H9 (cell line): Measurements from ENCODE around the gene CEP350. TPM values are rescaled to one million over a fixed set of nuclear protein-coding genes. Genes with fewer than 3 reads are reported as not detected.

Source experiments
- DNase-seq: peaks from one replicate; pipeline ENCODE4 v3.0.0-alpha.2; 2017
- H2AFZ ChIP-seq: one replicate; pipeline ENCODE4 v1.6.1; 2013; ENCODE audit warnings: mild to moderate bottlenecking, low read length, control low read depth, moderate library complexity
- H2AK5ac ChIP-seq: 2 replicates; pipeline ENCODE4 v1.6.1; 2013; ENCODE audit warnings: low read length, control low read depth, mixed read lengths; ENCODE audit not compliant: insufficient read length
- H2BK120ac ChIP-seq: one replicate; pipeline ENCODE4 v1.6.1; 2013; ENCODE audit warnings: low read depth, mild to moderate bottlenecking, low read length, control low read depth, inconsistent platforms; ENCODE audit not compliant: poor library complexity, severe bottlenecking
- H2BK12ac ChIP-seq: 2 replicates; pipeline ENCODE4 v1.6.1; 2013; ENCODE audit warnings: low read length, control low read depth, mixed read lengths, low read depth; ENCODE audit not compliant: insufficient read length
- H2BK15ac ChIP-seq: 2 replicates; pipeline ENCODE4 v1.6.1; 2013; ENCODE audit warnings: low read depth, low read length, control low read depth
- H2BK20ac ChIP-seq: one replicate; pipeline ENCODE4 v1.6.1; 2013; ENCODE audit warnings: low read depth, mild to moderate bottlenecking, low read length, control low read depth, inconsistent platforms; ENCODE audit not compliant: poor library complexity, severe bottlenecking
- H2BK5ac ChIP-seq: 2 replicates; pipeline ENCODE4 v1.6.1; 2013; ENCODE audit warnings: low read length, control low read depth, mixed read lengths; ENCODE audit not compliant: insufficient read length
- H3K14ac ChIP-seq: 2 replicates; pipeline ENCODE4 v1.6.1; 2013; ENCODE audit warnings: low read length, control low read depth; ENCODE audit not compliant: insufficient read depth
- H3K18ac ChIP-seq: 2 replicates; pipeline ENCODE4 v1.6.1; 2013; ENCODE audit warnings: low read depth, mild to moderate bottlenecking, mixed read lengths, low read length, control low read depth; ENCODE audit not compliant: insufficient read length
- H3K23ac ChIP-seq: 2 replicates; pipeline ENCODE4 v1.6.1; 2013; ENCODE audit warnings: low read length, control low read depth, mixed read lengths, low read depth; ENCODE audit not compliant: insufficient read length
- H3K23me2 ChIP-seq: 2 replicates; pipeline ENCODE4 v1.6.1; 2013; ENCODE audit warnings: low read depth, mild to moderate bottlenecking, mixed read lengths, low read length, control low read depth; ENCODE audit not compliant: insufficient read length, poor library complexity, severe bottlenecking
- H3K27ac ChIP-seq: 2 replicates; pipeline ENCODE4 v1.5.1; 2013; ENCODE audit warnings: low read length, control low read depth, mixed read lengths, low read depth; ENCODE audit not compliant: insufficient read length
- H3K27me3 ChIP-seq: 2 replicates; pipeline ENCODE4 v1.6.1; 2013; ENCODE audit warnings: low read length, control low read depth, inconsistent platforms; ENCODE audit not compliant: insufficient read depth
- H3K4ac ChIP-seq: 2 replicates; pipeline ENCODE4 v1.6.1; 2013; ENCODE audit warnings: low read depth, mild to moderate bottlenecking, control low read depth, inconsistent platforms, low read length, moderate library complexity
- H3K4me1 ChIP-seq: 2 replicates; pipeline ENCODE4 v1.6.1; 2013; ENCODE audit warnings: low read length, control low read depth, inconsistent platforms; ENCODE audit not compliant: insufficient read depth
- H3K4me2 ChIP-seq: 2 replicates; pipeline ENCODE4 v1.6.1; 2013; ENCODE audit warnings: low read length, control low read depth, mixed read lengths; ENCODE audit not compliant: insufficient read length, insufficient read depth
- H3K56ac ChIP-seq: 2 replicates; pipeline ENCODE4 v1.6.1; 2013; ENCODE audit warnings: low read depth, mild to moderate bottlenecking, mixed read lengths, low read length, control low read depth; ENCODE audit not compliant: insufficient read length
- H3K79me1 ChIP-seq: 2 replicates; pipeline ENCODE4 v1.6.1; 2013; ENCODE audit warnings: low read depth, mild to moderate bottlenecking, moderate library complexity, low read length, control low read depth, inconsistent platforms; ENCODE audit not compliant: insufficient read depth, poor library complexity, severe bottlenecking
- H3K79me2 ChIP-seq: 2 replicates; pipeline ENCODE4 v1.6.1; 2013; ENCODE audit warnings: low read length, control low read depth, inconsistent platforms; ENCODE audit not compliant: insufficient read depth
- H3K9ac ChIP-seq: 2 replicates; pipeline ENCODE4 v1.6.1; 2013; ENCODE audit warnings: low read length, control low read depth, mixed read lengths; ENCODE audit not compliant: insufficient read length; ENCODE audit errors: extremely low read depth
- H3K9me3 ChIP-seq: one replicate; pipeline ENCODE4 v1.6.1; 2013; ENCODE audit warnings: low read depth, low read length, inconsistent platforms; ENCODE audit not compliant: control insufficient read depth
- H3T11ph ChIP-seq: one replicate; pipeline ENCODE4 v1.6.1; 2013; ENCODE audit warnings: mild to moderate bottlenecking, low read length, control low read depth, inconsistent platforms
- H4K20me1 ChIP-seq: one replicate; pipeline ENCODE4 v1.6.1; 2013; ENCODE audit not compliant: control insufficient read depth, insufficient read length, insufficient read depth
- H4K5ac ChIP-seq: 2 replicates; pipeline ENCODE4 v1.6.1; 2013; ENCODE audit warnings: low read depth, mild to moderate bottlenecking, mixed read lengths, low read length, control low read depth; ENCODE audit not compliant: insufficient read length
- H4K8ac ChIP-seq: replicated peaks from 2 replicates; pipeline ENCODE4 v1.6.1; 2013; ENCODE audit warnings: low read length, control low read depth, mixed read lengths, low read depth; ENCODE audit not compliant: insufficient read length
- H4K91ac ChIP-seq: 2 replicates; pipeline ENCODE4 v1.6.1; 2013; ENCODE audit warnings: low read depth, mild to moderate bottlenecking, moderate library complexity, mixed read lengths, low read length, control low read depth; ENCODE audit not compliant: insufficient read length
- H3K27ac Mint-ChIP-seq, 3 experiments: 2 replicates in 2 of 3; 3 replicates in 1 of 3; pipeline ENCODE4 v1.8.0; 2020 to 2021; ENCODE audit warnings: mixed read lengths in 3 of 3, mild to moderate bottlenecking in 1 of 3, moderate library complexity in 1 of 3
- H3K27me3 Mint-ChIP-seq: 2 replicates; pipeline ENCODE4 v1.8.0; 2021; ENCODE audit warnings: low read depth, mild to moderate bottlenecking, moderate library complexity, mixed read lengths
- H3K36me3 Mint-ChIP-seq, 3 experiments: 2 replicates in 2 of 3; 3 replicates in 1 of 3; pipeline ENCODE4 v1.8.0; 2020 to 2021; ENCODE audit warnings: low read depth in 3 of 3, mixed read lengths in 3 of 3; ENCODE audit not compliant: insufficient read depth in 1 of 3
- H3K4me1 Mint-ChIP-seq, 2 experiments: 2 replicates each; pipeline ENCODE4 v1.8.0; 2020; ENCODE audit warnings: mixed read lengths in 2 of 2
- H3K4me3 Mint-ChIP-seq, 2 experiments: 2 replicates in 1 of 2; 3 replicates in 1 of 2; pipeline ENCODE4 v1.8.0; 2020 to 2021; ENCODE audit warnings: mild to moderate bottlenecking in 2 of 2, mixed read lengths in 2 of 2, moderate library complexity in 1 of 2
- H3K9me3 Mint-ChIP-seq, 2 experiments: 2 replicates in 1 of 2; 3 replicates in 1 of 2; pipeline ENCODE4 v1.8.0; 2020; ENCODE audit warnings: mild to moderate bottlenecking in 2 of 2, mixed read lengths in 2 of 2, moderate library complexity in 1 of 2
- CTCF ChIP-seq: fragments of 200-600 bp; sonication (generic); conservative IDR thresholded peaks from 3 replicates; pipeline ENCODE4 v1.8.0; 2021; ENCODE audit warnings: antibody characterized with exemption, mild to moderate bottlenecking
- WGBS: extraction: QIAGEN DNeasy Blood & Tissue Kit; methylation state at CpG from one replicate; pipeline ENCODE4 v1.1.7; 2013; ENCODE audit warnings: missing lambda C conversion rate, low lambda C conversion rate, mixed read lengths; ENCODE audit not compliant: insufficient read length; ENCODE audit errors: extremely low coverage; 5-methylcytosine and 5-hydroxymethylcytosine counted together
- total RNA-seq: library from RNA; stranded (reverse); gene quantifications from 2 replicates; pipeline ENCODE4 v1.2.1, GENCODE V29; 2021

Gene CEP350
- total RNA-seq, 1 experiment from 2014 or later: 39.2 TPM

- H3K36me3 Mint-ChIP-seq: no peaks in the 10 kb centered on the region; a peak in 1 of 7 replicates
- Histone ChIP-seq H3T11ph (no peak overlapping the region), H3K23ac (no peak overlapping the region), H2AK5ac (no peak overlapping the region), H3K27ac (no peak overlapping the region), H3K14ac (no peak overlapping the region), H2BK20ac (no peak overlapping the region), H2BK12ac (no peak overlapping the region), H3K4me2 (no peak overlapping the region), H3K9me3 (no peaks in the 10 kb centered on the region), H3K9ac (no peak overlapping the region), H3K27me3 (no peaks in the 10 kb centered on the region; the same call in 1 of the 2 replicates), H4K5ac (no peak overlapping the region), H4K91ac (no peak overlapping the region), H4K8ac (no peak overlapping the region), H2AFZ (no peak overlapping the region), H3K23me2 (peaks cover 8% of the 10 kb centered on the region), H3K4me1 (peaks cover 3% of the 10 kb centered on the region; the same call in 1 of the 2 replicates), H3K56ac (no peak overlapping the region), H2BK5ac (no peak overlapping the region), H2BK120ac (no peak overlapping the region), H3K79me1 (no peaks in the 10 kb centered on the region), H3K4ac (no peak overlapping the region), H3K79me2 (peaks cover 3% of the 10 kb centered on the region; the same call in 1 of the 2 replicates), H4K20me1 (no peaks in the 10 kb centered on the region), H3K18ac (no peak overlapping the region), H2BK15ac (no peak overlapping the region)
- DNase-seq: no peak
- H3K27me3 Mint-ChIP-seq: peaks cover 21% of the 10 kb centered on the region
- H3K9me3 Mint-ChIP-seq: no peaks in the 10 kb centered on the region
- peaks cover 38 to 50% of the 10 kb centered on the region in 2 experiments for H3K4me1 Mint-ChIP-seq
- no peak overlapping the region; a peak in 1 of 5 replicates for H3K4me3 Mint-ChIP-seq
- WGBS: no CpG with 5 or more reads among the region's 4 CpGs
- no peak overlapping the region for H3K27ac Mint-ChIP-seq
- no peak for TF ChIP-seq CTCF
Measured at GRCh38 chr1:180157108-180157507, 202.5 kb downstream of the CEP350 start.
